K562 (cell line): ENCODE measurements around the gene HOXB8. TPM values are rescaled to one million over a fixed set of nuclear protein-coding genes. Genes with fewer than 3 reads are reported as not detected.

Experiments
- ATAC-seq: fragments of 200-7000 bp; cut with Tn5 transposase; 3 replicates; pipeline ENCODE4 v1.9.1; 2020; ENCODE audit warnings: moderate library complexity
- BruUV-seq: library from RNA; stranded (reverse); fragments of 400-500 nt; replicated peaks from 2 replicates; lab custom pipeline; 2021; lab: Mats Ljungman, UMichigan
- CTCF ChIA-PET: fragments of 300-600 bp; formaldehyde crosslinking; extraction: SDS; loops from one replicate; lab custom pipeline; 2021; ENCODE audit warnings: low intra/inter-chr PET ratio; lab: Yijun Ruan, JAX
- POLR2A ChIA-PET: fragments of 300-600, 350-650 bp; sonication (Branson Sonifier 250); formaldehyde crosslinking; extraction: SDS; loops from one replicate; lab custom pipeline; 2021; ENCODE audit warnings: antibody characterized with exemption, inconsistent platforms; lab: Yijun Ruan, JAX
- DNase-seq, 4 experiments: peaks; one replicate each; pipeline versions ENCODE4 v3.0.0 to v3.0.0-alpha.2; 2011 to 2018; ENCODE audit warnings: low spot score in 3 of 4, mixed read lengths in 3 of 4; ENCODE audit errors: extremely low read depth in 1 of 4
- FAIRE-seq: peaks from 2 replicates; lab custom pipeline; 2011; peaks lifted over from hg19 to GRCh38; lab: Jason Lieb, UNC
- H2AFZ ChIP-seq: 2 replicates; pipeline ENCODE4 v1.6.0; 2011; ENCODE audit warnings: low read depth, low read length, control low read depth, inconsistent platforms
- H3K27ac ChIP-seq: fragments of 200-600 bp; 3 replicates; pipeline ENCODE4 v1.8.0; 2011; ENCODE audit warnings: low read depth, mild to moderate bottlenecking, control low read depth, inconsistent platforms, low read length, moderate library complexity, mixed read lengths; ENCODE audit errors: extremely low read depth
- H3K27me3 ChIP-seq, 2 experiments: fragments of 300-600 bp in 1 of 2; 2 replicates in 1 of 2; 3 replicates in 1 of 2; pipeline versions ENCODE4 v1.6.0 to v1.8.0; 2011; ENCODE audit warnings: inconsistent platforms in 2 of 2, low read length in 2 of 2, mild to moderate bottlenecking in 1 of 2, mixed read lengths in 1 of 2, moderate library complexity in 1 of 2; ENCODE audit not compliant: control insufficient read depth in 2 of 2, insufficient read depth in 2 of 2
- H3K36me3 ChIP-seq: fragments of 300-600 bp; 3 replicates; pipeline ENCODE4 v1.8.0; 2011; ENCODE audit warnings: mild to moderate bottlenecking, low read length, inconsistent platforms; ENCODE audit not compliant: control insufficient read depth, insufficient read depth
- H3K4me1 ChIP-seq, 2 experiments: fragments of 200-600 bp in 1 of 2; replicated peaks in 1 of 2; 2 replicates in 1 of 2; 3 replicates in 1 of 2; pipeline versions ENCODE4 v1.5.1 to v1.8.0; 2011; ENCODE audit warnings: inconsistent platforms in 2 of 2, low read length in 2 of 2, mild to moderate bottlenecking in 1 of 2, mixed read lengths in 1 of 2, moderate library complexity in 1 of 2; ENCODE audit not compliant: control insufficient read depth in 2 of 2, insufficient read depth in 2 of 2
- H3K4me2 ChIP-seq: 2 replicates; pipeline ENCODE4 v1.6.1; 2011; ENCODE audit warnings: low read length, control low read depth, inconsistent platforms, mixed read lengths; ENCODE audit not compliant: insufficient read depth
- H3K4me3 ChIP-seq: fragments of 200-600 bp; sonication (generic), shearing (Covaris generic); 2 replicates; pipeline ENCODE4 v1.5.1; 2016; ENCODE audit warnings: control low read depth, inconsistent platforms
- H3K79me2 ChIP-seq: fragments of 200-600 bp; 3 replicates; pipeline ENCODE4 v1.8.0; 2011; ENCODE audit warnings: low read length, inconsistent platforms; ENCODE audit not compliant: control insufficient read depth, insufficient read depth
- H3K9ac ChIP-seq, 2 experiments: 2 replicates each; pipeline versions ENCODE4 v1.6.0 to v1.6.1; 2011; ENCODE audit warnings: low read depth in 2 of 2, low read length in 2 of 2, control low read depth in 1 of 2, inconsistent platforms in 1 of 2, mild to moderate bottlenecking in 1 of 2, mixed read lengths in 1 of 2; ENCODE audit not compliant: insufficient read depth in 1 of 2
- H3K9me1 ChIP-seq: one replicate; pipeline ENCODE4 v1.6.0; 2011; ENCODE audit warnings: inconsistent platforms, mild to moderate bottlenecking, low read length, moderate library complexity; ENCODE audit not compliant: control insufficient read depth, insufficient read depth
- H3K9me3 ChIP-seq: replicated peaks from 2 replicates; pipeline ENCODE4 v1.5.1; 2011; ENCODE audit warnings: low read depth, low read length, inconsistent platforms; ENCODE audit not compliant: control insufficient read depth, insufficient read depth
- H4K20me1 ChIP-seq: replicated peaks from 2 replicates; pipeline ENCODE4 v1.6.1; 2011; ENCODE audit warnings: low read length, inconsistent platforms, mixed read lengths; ENCODE audit not compliant: control insufficient read depth, insufficient read depth
- BMI1 ChIP-seq: fragments of 150-350 bp; IDR thresholded peaks from 2 replicates; pipeline ENCODE4 v1.6.1; 2014; ENCODE audit warnings: low read length
- GABPB1 ChIP-seq: sonication (generic); formaldehyde crosslinking; IDR thresholded peaks from 2 replicates; pipeline ENCODE4 v1.8.0; 2022; ENCODE audit warnings: mild to moderate bottlenecking, missing genetic modification reagents
- NR2C2 ChIP-seq, 2 experiments: fragments of 200-800 bp in 1 of 2; sonication (Bioruptor generic) in 1 of 2; sonication (generic) in 1 of 2; formaldehyde crosslinking in 1 of 2; IDR thresholded peaks; 2 replicates each; pipeline versions ENCODE4 v1.6.1 to v1.8.0; 2016 to 2022; ENCODE audit warnings: mild to moderate bottlenecking in 1 of 2, missing compliant biosample characterization in 1 of 2, missing genetic modification characterization in 1 of 2, missing genetic modification reagents in 1 of 2
- SMARCA5 ChIP-seq: fragments of 450-650 bp; IDR thresholded peaks from 2 replicates; pipeline ENCODE4 v1.6.1; 2016
- WGBS: fragments of 100-300 bp; shearing (Covaris generic); methylation state at CpG from one replicate; pipeline ENCODE4 v1.1.6; 2016; ENCODE audit warnings: low coverage, mixed read lengths; ENCODE audit not compliant: insufficient coverage; ENCODE audit errors: missing lambda C conversion rate; 5-methylcytosine and 5-hydroxymethylcytosine counted together
- in situ Hi-C: fragments of 300-500 bp; cut with MboI; formaldehyde crosslinking; loops from 4 replicates; pipeline ENCODE4 v1.15.0; 2018; ENCODE audit warnings: inconsistent platforms, mixed read lengths
- intact Hi-C: fragments of 100-400 bp; cut with micrococcal nuclease; formaldehyde crosslinking; loops from 2 replicates; pipeline ENCODE4 v1.14.2; 2022
- polyA plus RNA-seq, 8 experiments: library from polyadenylated mRNA; depleted of rRNA in 4 of 8; stranded (reverse) in 5 of 8; unstranded in 3 of 8; fragments of >200 nt; fragmentation: Nextera tagmentation in 2 of 8; fragmentation: Illumina TruSeq in 1 of 8; extraction: Ambion mirVana in 2 of 8; extraction: Trizol in 1 of 8; gene quantifications; 2 replicates each; pipeline versions ENCODE4 v1.2.1 to v1.2.3, GENCODE V29; 2011 to 2014; ENCODE audit warnings: inconsistent platforms in 1 of 8, missing spikeins in 1 of 8
- total RNA-seq, 7 experiments: library from RNA; depleted of rRNA in 6 of 7; stranded (reverse); fragments of >200 nt in 6 of 7; fragmentation: Illumina TruSeq in 2 of 7; extraction: Trizol in 2 of 7; gene quantifications; 2 replicates each; pipeline versions ENCODE4 v1.2.1 to v1.2.3, GENCODE V29; 2011 to 2021; ENCODE audit warnings: low replicate concordance in 1 of 7
- TF ChIP-seq, protein P1 (sequence below): fragments of 250-450 bp; sonication (Bioruptor Pico); IDR thresholded peaks from 2 replicates; pipeline ENCODE4 v1.8.0; 2022; ENCODE audit warnings: moderate library complexity, mild to moderate bottlenecking, inconsistent platforms
- TF ChIP-seq, protein P2 (sequence below): fragments of 450-650 bp; IDR thresholded peaks from 2 replicates; pipeline ENCODE4 v1.6.1; 2016; ENCODE audit warnings: mild to moderate bottlenecking, moderate library complexity
- TF ChIP-seq, protein P3 (sequence below): fragments of 450-650 bp; formaldehyde crosslinking; IDR thresholded peaks from 2 replicates; pipeline ENCODE4 v1.4.0; 2022; ENCODE audit warnings: missing genetic modification characterization

Gene HOXB8
- total and polyA plus RNA-seq, 9 of the 15 experiments (the other 6 are each of a cell fraction or from before 2014, with no cell fraction given): 0.52 to 23.8 (median 3.6) TPM

DNA sequence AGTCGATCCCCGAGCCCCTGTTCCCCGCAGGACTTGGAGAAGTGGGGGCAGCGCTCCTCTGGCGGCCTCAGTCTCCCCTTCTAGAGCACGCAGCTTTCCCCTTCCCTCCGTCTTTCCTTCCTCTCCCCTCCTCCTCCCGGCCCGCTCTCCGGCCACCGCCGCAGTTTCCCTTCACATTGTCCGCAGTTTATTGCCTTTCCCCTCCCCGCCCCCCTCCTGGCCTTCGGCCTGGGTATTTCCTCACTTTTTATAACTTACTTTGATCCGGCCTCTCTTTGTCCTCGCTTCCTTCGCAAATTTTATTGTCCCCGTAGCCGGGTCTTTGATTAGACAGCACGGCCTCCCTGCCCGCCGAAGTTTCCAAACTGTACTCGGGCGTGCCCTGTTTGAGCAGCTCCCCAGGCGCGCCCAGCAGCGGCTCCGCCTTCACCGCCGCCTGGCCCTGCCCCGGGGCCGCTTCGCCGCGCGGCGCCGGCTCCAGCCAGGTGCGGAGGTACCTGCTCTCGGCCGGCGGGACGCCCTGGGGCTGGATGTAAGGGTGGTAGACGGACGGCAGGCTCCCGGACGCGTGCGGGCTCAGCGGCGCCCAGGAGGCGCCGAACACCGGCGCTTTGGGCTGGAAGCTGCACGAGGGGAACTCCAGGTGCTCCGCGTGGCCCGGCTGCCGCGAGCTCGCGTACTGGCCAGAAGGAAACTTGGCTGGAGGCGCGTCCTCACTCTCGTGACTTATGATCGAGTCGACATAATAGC is 10.6 kb upstream of the HOXB8 start:
- Histone ChIP-seq H3K27ac (peak overlapping the region; percentile 99), H3K4me2 (peak overlapping the region; percentile 65), H3K27me3 (no peaks in the 10 kb centered on the region), H3K9me3 (no peaks in the 10 kb centered on the region), H2AFZ (no peak overlapping the region; the same call in 1 of the 2 replicates), H3K36me3 (peaks cover 41% of the 10 kb centered on the region), H3K79me2 (peaks cover 96% of the 10 kb centered on the region), H3K4me1 (peaks cover 41 to 57% of the 10 kb centered on the region in 2 experiments), H3K4me3 (peak overlapping the region; percentile 97), H3K9me1 (no peaks in the 10 kb centered on the region), H3K9ac (peak overlapping the region; percentile 99 to 100), H4K20me1 (peaks cover 39% of the 10 kb centered on the region)
- in situ Hi-C loops (loop anchor here (10.0 kb wide), 1 partner anchor 591 kb away; the partner anchor contains the start of gene COPZ2), intact Hi-C loops (loop anchor here (2.0 to 5.0 kb wide), 2 partner anchors 79 to 372 kb away; partner anchors contain the start of gene IGF2BP1)
- peak; percentile 5 for ATAC-seq
- BruUV-seq: TSS peak; percentile 42
- peak; percentile 56 to 76 (median 67) for DNase-seq
- no peak for FAIRE-seq
- 0% methylated on average over 48 of the region's 69 CpGs for WGBS
- ChIA-PET CTCF (interaction anchor here (0.7 kb wide), 1 partner anchor 70 kb away, joined by 3 read pairs; no protein-coding TSS in a partner anchor), POLR2A (interaction anchor here (0.5 to 4.0 kb wide), 28 partner anchors 8 to 580 kb away, joined by 3 to 43 read pairs (median 4); partner anchors contain the start of genes HOXB3 and HOXB8)
- TF ChIP-seq, protein P1, sequence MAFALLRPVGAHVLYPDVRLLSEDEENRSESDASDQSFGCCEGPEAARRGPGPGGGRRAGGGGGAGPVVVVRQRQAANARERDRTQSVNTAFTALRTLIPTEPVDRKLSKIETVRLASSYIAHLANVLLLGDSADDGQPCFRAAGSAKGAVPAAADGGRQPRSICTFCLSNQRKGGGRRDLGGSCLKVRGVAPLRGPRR (CRISPR knock-in tag): no peak
- TF ChIP-seq, protein P2, sequence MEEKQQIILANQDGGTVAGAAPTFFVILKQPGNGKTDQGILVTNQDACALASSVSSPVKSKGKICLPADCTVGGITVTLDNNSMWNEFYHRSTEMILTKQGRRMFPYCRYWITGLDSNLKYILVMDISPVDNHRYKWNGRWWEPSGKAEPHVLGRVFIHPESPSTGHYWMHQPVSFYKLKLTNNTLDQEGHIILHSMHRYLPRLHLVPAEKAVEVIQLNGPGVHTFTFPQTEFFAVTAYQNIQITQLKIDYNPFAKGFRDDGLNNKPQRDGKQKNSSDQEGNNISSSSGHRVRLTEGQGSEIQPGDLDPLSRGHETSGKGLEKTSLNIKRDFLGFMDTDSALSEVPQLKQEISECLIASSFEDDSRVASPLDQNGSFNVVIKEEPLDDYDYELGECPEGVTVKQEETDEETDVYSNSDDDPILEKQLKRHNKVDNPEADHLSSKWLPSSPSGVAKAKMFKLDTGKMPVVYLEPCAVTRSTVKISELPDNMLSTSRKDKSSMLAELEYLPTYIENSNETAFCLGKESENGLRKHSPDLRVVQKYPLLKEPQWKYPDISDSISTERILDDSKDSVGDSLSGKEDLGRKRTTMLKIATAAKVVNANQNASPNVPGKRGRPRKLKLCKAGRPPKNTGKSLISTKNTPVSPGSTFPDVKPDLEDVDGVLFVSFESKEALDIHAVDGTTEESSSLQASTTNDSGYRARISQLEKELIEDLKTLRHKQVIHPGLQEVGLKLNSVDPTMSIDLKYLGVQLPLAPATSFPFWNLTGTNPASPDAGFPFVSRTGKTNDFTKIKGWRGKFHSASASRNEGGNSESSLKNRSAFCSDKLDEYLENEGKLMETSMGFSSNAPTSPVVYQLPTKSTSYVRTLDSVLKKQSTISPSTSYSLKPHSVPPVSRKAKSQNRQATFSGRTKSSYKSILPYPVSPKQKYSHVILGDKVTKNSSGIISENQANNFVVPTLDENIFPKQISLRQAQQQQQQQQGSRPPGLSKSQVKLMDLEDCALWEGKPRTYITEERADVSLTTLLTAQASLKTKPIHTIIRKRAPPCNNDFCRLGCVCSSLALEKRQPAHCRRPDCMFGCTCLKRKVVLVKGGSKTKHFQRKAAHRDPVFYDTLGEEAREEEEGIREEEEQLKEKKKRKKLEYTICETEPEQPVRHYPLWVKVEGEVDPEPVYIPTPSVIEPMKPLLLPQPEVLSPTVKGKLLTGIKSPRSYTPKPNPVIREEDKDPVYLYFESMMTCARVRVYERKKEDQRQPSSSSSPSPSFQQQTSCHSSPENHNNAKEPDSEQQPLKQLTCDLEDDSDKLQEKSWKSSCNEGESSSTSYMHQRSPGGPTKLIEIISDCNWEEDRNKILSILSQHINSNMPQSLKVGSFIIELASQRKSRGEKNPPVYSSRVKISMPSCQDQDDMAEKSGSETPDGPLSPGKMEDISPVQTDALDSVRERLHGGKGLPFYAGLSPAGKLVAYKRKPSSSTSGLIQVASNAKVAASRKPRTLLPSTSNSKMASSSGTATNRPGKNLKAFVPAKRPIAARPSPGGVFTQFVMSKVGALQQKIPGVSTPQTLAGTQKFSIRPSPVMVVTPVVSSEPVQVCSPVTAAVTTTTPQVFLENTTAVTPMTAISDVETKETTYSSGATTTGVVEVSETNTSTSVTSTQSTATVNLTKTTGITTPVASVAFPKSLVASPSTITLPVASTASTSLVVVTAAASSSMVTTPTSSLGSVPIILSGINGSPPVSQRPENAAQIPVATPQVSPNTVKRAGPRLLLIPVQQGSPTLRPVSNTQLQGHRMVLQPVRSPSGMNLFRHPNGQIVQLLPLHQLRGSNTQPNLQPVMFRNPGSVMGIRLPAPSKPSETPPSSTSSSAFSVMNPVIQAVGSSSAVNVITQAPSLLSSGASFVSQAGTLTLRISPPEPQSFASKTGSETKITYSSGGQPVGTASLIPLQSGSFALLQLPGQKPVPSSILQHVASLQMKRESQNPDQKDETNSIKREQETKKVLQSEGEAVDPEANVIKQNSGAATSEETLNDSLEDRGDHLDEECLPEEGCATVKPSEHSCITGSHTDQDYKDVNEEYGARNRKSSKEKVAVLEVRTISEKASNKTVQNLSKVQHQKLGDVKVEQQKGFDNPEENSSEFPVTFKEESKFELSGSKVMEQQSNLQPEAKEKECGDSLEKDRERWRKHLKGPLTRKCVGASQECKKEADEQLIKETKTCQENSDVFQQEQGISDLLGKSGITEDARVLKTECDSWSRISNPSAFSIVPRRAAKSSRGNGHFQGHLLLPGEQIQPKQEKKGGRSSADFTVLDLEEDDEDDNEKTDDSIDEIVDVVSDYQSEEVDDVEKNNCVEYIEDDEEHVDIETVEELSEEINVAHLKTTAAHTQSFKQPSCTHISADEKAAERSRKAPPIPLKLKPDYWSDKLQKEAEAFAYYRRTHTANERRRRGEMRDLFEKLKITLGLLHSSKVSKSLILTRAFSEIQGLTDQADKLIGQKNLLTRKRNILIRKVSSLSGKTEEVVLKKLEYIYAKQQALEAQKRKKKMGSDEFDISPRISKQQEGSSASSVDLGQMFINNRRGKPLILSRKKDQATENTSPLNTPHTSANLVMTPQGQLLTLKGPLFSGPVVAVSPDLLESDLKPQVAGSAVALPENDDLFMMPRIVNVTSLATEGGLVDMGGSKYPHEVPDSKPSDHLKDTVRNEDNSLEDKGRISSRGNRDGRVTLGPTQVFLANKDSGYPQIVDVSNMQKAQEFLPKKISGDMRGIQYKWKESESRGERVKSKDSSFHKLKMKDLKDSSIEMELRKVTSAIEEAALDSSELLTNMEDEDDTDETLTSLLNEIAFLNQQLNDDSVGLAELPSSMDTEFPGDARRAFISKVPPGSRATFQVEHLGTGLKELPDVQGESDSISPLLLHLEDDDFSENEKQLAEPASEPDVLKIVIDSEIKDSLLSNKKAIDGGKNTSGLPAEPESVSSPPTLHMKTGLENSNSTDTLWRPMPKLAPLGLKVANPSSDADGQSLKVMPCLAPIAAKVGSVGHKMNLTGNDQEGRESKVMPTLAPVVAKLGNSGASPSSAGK: no peak
- TF ChIP-seq BMI1: no peak
- TF ChIP-seq GABPB1 (CRISPR knock-in tag): no peak
- no peak for TF ChIP-seq NR2C2 (CRISPR knock-in tag; IDR thresholded peaks at IDR 0.05)
- no peak for TF ChIP-seq NR2C2 (tag; IDR thresholded peaks at IDR 0.05)
- no peak for TF ChIP-seq SMARCA5
- TF ChIP-seq, protein P3, sequence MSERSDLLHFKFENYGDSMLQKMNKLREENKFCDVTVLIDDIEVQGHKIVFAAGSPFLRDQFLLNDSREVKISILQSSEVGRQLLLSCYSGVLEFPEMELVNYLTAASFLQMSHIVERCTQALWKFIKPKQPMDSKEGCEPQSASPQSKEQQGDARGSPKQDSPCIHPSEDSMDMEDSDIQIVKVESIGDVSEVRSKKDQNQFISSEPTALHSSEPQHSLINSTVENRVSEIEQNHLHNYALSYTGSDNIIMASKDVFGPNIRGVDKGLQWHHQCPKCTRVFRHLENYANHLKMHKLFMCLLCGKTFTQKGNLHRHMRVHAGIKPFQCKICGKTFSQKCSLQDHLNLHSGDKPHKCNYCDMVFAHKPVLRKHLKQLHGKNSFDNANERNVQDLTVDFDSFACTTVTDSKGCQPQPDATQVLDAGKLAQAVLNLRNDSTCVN (CRISPR knock-in tag): peak; percentile 92
